DMS53 (cell line): ENCODE data around the gene CREBRF.
A peak's percentile ranks its signal among the peaks of the same experiment; 100 is the strongest.

ENCODE experiments used
- DNase-seq: peaks from one replicate; lab custom pipeline; 2025; lab: John Stamatoyannopoulos, UW

Gene CREBRF

DNA sequence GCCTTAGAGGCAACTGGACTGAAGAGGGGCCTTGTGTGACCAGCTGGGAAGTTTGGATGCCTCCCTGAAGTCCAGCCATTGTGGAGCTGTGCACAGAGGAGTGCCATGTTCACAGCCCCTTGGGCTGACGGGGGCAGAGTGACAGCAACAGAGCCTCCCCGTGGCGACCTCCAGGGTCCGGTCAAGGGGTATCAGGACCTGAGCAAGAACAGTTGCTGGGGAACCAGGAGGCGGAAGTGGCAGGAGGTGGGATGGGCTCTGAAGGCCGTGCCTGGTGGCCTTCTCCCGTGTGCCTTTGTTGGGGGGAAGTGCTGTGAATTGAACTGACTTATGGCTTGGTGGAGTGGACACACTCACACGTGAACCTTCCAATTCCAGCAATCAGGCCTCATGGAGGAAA, 102.2 kb downstream of the CREBRF start:
- no peak for DNase-seq

DNA sequence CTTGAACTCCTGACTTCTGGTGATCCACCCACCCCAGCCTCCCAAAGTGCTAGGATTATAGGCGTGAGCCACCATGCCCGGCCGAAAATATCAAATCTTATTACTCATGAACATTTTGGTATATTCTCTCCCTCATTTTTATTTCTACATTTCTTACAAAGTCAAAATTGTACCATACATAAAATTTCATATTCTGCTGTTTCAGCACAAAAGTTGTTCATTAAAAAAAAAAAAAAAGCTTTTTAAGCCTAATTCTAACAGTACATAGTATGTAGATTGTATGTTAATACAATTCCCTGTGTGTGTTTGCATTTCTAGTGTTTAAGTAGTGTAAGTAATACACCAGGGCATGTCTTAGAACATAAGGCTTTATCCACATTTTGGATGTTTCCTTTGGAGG, 103.1 kb downstream of the CREBRF start:
- DNase-seq = no peak

DNA sequence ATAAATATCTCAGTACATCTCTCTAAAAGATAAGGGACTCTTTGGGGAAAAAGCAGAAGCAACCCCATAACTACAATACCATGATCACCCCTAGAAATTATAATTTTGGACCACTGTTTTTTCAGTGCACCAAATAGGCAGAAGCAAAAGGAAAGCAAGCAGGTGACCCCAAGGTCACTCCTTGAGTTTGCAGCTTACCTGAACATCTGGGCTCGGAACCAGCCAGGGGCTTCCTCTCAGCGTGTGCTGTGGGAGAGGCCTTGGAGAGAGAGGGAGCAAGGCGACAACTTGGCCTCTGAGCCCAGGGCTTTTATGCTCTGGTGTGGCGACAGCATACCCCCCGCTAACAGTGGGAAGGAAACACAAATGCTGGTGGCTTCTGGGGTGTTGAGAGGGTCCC, 105.0 kb downstream of the CREBRF start:
- DNase-seq = no peak

DNA sequence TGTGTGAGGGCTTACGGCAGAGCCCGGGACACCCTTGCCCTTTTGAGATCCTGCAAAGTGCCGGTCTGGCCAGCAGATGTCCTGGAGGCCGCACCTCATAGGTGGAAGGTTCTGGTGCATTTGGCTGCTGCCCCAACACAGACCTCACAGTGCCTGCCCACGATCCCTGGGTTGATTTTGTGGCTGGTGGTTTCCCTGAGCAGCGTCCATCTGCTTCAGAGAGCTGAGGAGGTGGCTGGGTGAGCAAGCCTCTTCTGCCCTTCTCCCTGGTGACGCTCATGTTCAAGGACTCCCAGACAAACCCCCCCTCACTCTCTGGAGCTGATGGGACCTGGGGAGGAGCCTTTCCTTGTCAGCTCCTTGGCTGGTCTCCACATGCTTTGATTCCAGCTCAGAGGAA, 107.1 kb downstream of the CREBRF start:
- no peak for DNase-seq

DNA sequence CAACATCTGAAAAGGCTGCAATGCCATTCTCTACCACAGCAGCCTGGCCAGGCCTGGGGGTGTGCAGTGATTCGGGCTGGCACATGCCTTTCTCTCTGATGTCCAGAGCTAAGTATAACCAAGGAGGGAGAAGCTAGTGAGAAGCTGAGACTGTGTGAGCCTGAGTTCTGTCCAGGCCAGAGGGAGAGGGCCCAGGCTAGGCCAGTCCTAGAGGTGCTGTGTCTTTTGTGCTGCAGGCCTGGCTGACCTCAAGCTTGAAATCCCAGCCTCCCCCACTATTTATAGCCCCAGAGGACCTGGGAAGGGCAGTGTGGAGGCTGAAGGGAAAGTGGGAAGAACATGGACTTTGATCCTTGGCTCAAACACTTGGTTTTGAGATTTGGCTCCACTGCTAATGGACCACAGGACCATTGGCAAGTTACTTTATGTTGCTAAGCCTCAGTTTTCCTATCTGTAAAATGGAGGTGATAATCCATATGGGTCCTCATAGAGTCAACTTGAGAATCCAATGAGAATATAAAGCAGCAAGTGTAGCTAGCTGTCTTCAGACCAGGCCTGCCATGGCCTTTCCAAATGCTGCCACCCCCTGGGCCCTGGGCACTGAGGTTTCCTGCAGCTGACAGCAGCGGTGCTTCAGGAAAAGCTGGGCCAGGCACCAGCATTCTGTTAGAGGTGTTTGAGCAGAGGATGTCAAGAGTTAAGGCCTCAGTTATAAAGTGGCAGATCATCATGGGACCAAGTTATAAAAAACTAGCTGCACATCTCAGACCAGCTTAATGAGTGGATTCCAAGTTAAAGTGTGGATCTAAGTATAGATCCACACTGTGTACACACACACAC, 109.2 kb downstream of the CREBRF start:
- DNase-seq = peak; percentile 16

DNA sequence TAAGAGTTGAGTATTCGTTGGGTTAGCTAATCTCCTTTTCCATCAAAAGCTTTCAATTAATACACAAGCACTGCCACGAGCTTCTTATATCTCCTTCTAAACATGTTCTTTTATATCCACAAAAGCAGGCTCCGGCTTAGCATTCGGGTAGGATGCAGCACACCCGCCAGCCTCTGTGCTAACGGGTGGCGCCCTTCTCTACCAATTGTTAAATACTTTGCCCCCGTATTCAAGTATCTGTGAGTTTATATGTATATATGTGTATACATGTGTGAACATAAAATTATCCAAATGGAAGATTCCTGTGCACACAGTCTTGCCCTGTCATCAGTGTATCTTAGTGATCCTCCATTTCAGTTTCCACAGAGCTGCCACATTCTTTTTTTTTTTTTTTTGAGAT, 116.0 kb downstream of the CREBRF start:
- no peak for DNase-seq

DNA sequence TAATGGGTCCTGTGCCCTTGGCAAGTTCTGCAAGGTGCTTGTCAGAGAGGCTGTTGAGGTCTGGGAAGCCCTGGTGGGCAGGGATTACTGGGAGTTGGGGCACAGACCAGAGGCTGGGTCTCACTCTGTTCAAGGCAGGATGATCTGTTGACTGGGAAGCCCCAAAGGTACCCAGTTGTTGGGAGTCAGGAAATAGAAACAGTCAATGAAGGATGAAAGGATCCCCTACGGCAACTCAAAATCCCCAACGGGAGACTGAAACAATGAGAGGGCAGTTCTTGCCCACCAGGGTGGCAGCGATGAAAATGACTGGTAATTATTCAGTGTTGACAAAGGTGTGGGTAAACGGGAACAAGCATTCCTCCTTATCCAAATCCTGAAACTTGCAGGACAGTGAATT, 119.4 kb downstream of the CREBRF start:
- DNase-seq = no peak

DNA sequence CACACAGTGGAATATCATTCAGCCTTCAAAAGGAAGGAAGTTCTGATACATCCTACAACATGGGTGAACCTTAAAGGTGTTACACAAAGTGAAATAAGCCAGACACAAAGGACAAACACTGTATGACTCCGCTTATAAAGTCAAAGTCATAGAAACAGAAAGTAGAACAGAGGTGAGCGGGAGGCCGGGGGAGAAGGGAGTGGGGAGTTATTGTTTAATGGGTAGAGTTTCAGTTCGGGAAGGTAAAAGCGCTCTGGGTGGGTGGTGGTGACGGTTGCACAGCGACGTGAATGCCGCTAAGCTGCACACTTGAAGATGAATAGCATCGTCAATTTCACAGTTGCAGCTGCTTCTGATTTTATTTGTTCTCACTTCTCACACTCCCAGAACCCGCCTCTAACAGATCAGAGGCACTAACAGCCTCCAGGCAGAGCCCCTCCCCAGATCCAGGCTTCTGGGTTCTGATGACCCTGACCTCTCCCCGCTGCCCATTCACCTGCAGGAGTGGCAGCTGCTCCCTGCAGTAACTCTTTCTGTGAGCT, 122.3 kb downstream of the CREBRF start:
- no peak for DNase-seq

DNA sequence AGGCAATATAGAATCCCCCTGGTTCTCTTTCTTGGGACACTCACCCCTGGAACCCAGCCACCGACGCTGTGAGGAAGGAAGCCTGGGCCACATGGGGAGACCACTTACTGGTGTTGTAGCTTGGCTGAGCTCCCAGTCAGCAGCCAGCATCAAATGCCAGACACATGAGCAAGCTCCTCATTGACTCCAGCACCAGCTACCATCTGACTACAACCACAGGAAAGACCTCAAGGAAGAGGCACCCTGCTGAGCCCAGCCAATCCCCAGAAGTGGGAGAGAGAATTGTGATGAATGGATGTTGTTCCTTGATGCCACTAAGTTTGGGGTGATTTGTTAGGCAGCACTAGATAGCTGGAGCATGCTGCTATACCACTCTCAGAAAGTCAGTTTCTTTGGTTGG, 124.2 kb downstream of the CREBRF start:
- no peak for DNase-seq

DNA sequence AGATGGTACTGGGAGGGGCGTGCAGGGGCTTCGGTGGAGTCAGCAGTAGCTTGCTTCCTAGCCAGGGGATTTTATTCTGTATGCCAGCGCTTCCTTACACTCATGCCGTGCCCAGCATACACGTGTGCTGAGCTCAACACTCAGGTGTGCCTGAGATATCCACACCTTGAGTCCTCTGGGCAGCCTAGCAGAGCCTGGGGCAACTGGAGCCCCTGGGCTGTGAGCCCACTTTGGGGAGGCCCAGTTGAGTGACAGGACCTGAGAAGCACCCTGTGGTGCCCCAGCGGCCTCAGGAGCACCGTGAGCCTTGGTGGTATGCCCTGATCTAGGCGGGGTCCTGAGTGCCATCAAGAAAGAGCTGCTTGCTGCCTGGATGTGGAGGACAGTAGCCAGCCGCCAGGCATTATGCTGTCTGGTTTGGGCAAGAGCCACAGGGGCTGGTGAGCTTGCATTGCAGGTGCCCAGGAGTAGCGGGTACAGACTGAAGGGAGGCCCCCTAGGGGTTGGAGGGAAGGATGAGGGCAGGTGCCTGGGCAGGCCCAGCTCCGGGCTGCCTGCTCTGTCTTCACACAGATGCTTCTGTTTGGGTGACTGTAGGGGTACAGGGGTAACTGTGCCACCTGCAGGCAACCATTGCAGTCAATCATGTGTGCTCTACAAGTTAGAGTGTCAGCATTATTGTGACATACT, 131.0 kb downstream of the CREBRF start:
- DNase-seq = peak; percentile 30

DNA sequence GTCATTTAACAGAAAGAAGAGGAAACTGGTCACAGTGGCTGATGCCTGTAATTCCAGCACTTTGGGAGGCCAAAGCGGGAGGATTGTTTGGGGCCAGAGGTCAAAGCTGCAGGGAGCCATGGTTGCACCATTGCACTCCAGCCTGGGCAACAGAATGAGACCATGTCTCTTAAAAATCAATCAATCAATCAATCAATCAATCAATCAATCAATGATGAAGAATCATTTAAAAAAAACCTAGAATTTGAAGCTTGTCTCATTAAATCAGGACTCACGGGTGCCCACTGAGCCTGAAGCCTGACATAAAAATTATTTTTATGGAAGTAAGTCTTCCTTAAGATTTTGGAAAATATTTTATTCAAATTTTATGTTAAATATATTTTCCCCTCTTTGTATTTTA, 132.1 kb downstream of the CREBRF start:
- DNase-seq = no peak
